NK-92 treated with Interleukin-12 subunit alpha and Interleukin-12 subunit beta, amount 100 ng/mL, for 24 hours (cell line): ENCODE data around the gene ATXN7L1.
"Not testable (repeated sequence)": the region's sequence is repeated elsewhere in the genome, so short reads cannot be mapped to it uniquely, and the experiment has no call there.

Source experiments
- DNase-seq: peaks from one replicate; lab custom pipeline; 2025; lab: John Stamatoyannopoulos, UW

Gene ATXN7L1

DNA sequence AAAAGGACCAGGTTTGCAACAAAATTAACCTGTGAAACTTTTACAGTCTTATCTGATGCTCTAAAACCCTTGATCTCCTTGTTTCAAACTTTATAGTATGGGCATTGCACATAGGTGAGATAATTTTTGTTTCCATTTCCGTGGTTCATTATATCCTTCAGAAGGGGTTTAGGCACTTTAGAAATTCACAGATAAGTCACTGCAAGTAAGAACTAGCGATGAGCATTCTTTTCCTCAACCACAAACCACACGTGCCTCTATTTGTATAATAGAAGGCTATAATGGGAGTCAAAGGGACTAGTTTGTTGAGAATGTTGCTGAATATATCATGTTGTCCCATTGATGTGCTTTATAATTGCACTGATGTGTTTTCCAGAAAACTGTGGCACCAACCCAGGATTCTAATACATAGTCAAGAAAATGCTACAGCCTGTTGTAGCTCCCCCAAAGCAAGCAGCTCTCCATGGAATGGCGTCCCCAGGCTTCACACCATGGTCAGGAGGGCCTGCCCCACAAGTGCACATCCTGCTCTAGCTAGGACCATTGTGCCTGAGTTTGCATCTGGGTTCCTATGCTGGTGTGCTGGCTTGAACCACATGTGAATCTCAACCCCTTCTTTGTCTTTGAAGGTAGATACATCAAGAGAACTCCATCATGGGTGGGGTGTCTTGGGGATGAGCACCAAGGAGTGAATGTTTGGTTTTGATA is 14.0 kb upstream of the ATXN7L1 start:
- DNase-seq = no peak

DNA sequence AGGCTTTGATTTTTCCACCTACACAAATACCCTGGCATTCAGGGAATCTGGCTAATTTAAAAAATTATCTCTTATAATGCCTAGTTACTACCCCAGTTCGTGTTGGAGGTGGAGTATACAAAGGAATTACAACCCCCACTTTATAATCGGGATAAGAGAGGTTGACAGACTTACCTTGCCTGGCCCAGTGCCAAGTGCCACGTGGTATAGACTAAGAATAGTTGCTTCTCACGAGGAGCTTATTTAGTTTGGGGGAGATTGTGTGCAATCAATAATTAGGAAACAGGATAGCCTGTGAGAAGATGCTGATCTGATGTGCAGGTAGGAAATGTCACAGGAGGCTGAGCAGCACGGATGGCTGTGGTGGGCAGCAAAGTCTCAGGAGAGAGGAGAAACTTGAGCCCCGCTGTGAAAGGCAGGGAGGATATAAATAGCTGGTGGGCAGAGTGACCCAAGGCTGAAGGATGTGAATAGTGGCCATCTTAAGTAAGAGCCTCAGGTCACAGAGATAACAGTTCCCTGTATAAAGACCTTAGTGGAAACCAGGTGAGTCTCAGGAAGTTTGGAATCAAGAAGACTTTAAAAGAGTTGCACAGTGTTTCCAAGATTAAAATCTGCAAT is 11.3 kb upstream of the ATXN7L1 start:
- DNase-seq = no peak

DNA sequence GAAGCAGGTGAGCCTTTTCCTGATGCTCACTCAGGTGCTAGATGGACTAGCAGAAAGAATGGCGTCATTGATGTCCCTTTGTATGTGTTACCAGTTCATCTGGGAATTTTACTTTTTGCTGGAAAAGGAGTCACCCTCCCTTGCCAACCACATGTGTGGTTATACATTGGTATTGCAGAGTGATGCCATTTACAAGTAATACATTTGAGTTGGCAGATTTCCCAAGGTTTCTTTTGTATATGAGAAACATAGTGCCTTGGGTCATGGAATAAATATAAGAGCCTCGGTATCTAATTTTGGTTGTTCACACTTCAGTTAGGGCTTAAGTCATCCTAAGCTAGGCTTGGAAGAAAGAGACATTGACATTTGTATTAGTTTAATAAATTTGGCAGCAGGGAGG is 10.4 kb upstream of the ATXN7L1 start:
- DNase-seq = no peak

DNA sequence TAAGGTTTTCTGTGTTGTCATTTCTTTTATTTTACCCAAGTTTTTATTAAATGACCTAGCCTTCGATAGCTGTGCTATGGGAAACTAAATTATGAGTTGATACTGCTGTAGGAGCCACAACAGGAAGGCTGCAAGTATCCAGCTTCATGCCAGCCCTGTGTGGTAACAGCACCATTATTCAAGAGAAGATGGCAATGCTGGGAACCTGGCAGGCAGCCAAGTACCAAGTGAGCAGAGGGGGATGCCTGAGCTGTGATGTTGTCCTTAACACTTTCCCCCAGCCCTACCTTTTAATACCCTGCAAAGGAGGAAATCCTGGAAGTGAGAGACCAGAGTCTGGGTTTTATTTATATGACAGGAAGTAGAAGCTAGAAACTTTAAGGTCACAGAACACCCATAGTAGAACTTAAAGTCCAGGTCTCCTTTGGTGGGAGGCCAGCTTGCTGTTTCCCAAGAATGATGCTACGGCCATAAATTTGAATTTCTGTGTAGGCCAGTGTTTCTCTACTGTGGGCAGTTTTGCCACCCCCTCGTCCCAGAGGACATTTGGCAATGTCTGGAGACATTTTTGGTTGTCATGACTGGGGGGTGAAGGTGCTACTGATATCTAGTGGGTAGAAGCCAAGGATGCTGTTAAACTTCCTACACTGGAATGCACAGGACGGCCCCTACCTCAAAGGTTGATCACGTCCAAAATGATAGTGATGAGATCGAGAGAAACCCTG is 9.2 kb upstream of the ATXN7L1 start:
- DNase-seq = no peak

DNA sequence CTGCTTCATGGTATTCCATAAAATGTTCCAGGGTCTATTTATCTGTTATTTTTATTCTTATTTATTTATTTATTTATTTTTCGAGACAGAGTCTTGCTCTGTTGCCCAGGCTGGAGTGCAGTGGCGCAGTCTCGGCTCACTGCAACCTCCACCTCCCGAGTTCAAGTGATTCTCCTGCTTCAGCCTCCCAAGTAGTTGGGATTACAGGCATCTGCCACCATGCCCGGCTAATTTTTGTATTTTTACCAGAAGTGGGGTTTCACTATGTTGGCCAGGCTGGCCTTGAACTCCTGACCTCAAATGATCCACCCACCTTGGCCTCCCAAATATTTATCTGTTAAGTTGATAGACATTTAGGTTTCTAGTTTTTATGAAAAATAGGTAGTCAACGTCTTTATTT is 6.8 kb upstream of the ATXN7L1 start:
- DNase-seq = not testable (repeated sequence)

GRCh38 chr7:105881439-105881838 is 5.0 kb upstream of the ATXN7L1 start:
- no peak for DNase-seq

- DNase-seq = no peak
Observed at GRCh38 chr7:105880571-105881330, 4.4 kb upstream of the ATXN7L1 start.

GRCh38 chr7:105879782-105880181 is 3.4 kb upstream of the ATXN7L1 start:
- DNase-seq = no peak

DNA sequence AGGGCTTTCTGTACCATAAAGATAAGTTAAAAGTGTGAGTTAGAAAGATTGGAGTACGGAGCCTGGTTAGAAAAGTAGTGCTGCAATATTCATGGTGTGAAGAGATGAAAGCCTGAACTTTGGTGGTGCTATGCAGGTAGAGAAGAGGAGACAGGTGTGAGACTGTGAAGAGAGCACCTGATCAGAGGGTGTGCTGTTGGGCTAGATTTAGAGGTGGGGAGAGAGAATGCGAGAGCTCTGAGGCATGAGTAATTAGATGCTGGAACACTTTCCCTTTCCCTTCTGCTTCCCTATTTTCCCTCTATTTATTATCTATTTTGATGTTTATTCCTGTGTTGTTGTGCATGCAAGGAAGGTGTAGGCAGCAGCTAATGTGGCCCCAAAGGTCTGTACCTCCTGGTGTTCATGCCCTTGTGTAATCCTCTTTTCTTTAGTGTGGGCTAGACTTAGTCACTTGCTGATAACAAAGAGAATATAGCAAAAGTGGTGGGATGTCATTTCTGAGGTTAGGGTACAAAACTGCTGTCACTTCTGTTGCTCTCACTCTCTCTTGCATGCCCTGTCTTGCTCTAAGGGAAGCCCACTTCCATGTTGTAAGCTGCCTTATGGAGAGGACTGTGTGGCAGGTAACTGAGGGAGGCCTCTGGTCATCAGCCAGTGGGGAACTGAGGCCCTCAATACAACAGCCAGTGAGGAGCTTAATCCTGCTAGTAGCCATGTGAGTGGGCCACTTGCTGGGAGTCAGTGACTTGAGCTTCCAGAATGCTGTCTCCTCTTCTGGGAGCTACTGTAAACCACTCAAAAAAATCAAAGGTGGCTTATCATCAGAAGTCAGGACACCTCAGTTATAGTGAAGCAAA is 2.6 kb upstream of the ATXN7L1 start:
- DNase-seq = no peak

GRCh38 chr7:105877736-105878135 is 1.3 kb upstream of the ATXN7L1 start:
- no peak for DNase-seq

DNA sequence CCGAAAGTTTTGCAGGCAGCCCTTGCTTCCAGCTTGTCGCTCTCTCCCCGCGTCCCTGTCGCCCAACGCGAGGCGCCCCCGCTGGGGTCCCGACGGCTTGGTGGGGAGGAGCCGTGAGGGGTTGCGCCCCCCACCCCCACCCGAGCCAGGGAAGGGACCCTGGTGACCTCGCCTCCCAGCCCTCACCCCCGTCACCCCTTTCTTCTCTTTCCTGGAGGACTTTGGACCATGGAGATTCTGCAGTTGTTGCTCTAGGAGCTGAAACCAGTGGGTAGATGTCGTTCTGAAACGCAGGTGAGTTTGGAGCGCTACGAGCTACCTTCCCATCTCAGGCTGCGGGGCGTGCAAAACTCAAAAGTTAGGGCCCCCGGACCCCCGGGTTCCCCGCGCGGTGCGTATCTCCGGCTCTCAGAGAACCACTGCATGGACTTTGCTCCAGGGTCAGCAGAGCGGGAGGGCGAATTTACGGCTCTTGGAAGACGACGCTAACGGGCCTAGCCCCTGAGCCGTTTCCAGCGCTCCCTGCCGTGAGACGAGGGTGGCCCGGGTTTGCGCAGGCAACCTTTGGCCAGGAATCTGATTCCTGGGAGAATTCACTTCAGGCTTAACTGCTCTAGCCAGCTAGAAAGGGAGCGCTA is 684 bp upstream of the ATXN7L1 start:
- DNase-seq = no peak

- no peak for DNase-seq
Observed at GRCh38 chr7:105875505-105875904, 894 bp downstream of the ATXN7L1 start.

DNA sequence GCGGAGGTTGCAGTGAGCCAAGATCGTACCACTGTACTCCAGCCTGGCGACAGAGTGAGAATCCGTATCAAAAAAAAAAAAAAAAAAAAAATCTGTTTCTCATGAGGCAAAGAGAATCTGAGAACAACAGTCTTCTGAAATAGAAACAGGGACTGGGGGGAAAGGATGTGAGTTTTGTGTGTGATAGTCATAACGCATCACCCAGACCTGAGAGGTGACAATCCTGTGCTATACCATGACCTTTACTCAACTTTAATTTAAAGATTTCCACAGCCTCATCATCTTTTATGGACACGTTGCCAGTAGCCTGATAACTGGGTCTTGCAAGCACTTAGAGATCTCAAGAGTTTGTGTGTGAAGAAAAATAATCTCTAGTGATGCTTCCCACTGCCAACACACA is 2.3 kb downstream of the ATXN7L1 start:
- no peak for DNase-seq

- DNase-seq = no peak
Observed at GRCh38 chr7:105872491-105872890, 3.9 kb downstream of the ATXN7L1 start.

GRCh38 chr7:105871142-105871541 is 5.3 kb downstream of the ATXN7L1 start:
- no peak for DNase-seq

GRCh38 chr7:105866102-105866801 is 10.1 kb downstream of the ATXN7L1 start:
- no peak for DNase-seq

DNA sequence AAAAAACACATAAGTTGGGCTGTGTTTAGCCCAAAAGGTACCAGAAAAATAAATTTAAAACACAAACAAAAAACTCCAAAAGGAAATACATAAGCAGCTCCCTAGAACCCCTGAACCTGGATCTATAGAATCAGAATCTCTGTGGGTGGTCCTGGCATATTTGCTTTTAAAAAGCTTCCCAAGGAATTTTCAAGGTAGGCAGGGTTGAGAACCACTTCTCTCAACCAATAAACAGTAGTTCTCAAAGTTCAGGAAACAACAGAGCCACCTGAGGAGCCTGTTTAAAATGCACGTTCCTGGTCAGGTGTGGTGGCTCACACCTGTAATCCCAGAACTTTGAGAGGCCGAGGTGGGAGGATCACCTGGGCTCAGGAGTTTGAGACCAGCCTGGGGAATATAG is 12.5 kb downstream of the ATXN7L1 start:
- no peak for DNase-seq

DNA sequence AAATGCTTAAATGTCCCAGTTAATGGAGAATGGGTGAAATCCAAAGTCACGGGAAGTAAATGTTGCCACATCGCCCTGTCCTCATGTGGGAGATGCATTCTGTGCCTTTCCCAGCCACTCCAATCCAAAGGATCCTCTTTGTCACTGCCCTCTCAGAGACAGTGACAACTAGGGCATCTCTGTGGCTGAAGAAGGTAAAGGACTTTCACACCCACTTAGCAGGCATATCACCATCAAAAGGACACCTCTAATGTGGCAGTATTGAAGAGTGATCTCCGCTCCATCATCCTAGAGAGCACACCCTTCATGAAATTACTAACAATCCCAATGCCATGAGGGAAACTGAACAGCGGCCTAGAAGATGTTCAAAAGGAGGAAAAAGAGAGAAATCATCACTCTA is 13.6 kb downstream of the ATXN7L1 start:
- DNase-seq = no peak

DNA sequence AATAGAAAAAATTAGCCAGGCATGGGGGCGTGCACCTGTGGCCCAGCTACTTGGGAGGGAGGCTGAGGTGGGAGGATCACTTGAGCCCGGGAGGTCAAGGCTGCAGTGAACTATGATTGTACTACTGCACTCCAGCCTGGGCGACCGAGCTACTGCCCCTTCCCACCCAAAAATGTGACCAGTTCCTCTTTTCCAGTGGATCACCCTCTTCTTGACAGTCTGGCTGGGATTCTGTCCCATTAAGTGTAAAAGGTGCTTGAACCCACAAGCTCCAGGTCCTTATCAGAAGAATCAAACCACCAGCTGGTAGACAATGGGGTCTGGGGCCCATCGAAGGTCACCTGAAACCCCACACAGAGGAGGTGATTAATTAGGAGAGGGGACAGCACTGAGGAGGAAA is 14.1 kb downstream of the ATXN7L1 start:
- no peak for DNase-seq

DNA sequence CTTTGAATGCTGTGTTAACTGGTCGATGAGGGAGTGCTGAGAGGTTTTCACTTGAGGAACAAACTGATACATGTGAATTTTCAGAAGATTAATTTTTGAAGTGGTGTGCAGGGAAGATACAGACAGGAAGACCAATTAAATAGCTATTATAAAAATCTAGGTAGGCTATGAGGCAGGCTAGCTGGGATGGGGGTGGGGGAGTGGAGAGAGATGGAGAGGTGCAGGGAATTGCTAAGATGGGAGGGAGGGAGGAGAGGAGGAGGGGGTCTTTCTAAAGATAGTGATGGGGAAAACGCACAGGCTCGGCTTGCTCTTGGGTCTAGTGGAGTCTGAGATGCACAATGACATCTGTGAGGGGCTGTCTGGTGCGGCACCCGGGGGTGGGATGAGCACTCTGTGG is 15.2 kb downstream of the ATXN7L1 start:
- no peak for DNase-seq

GRCh38 chr7:105860793-105861192 is 15.6 kb downstream of the ATXN7L1 start:
- no peak for DNase-seq
